NCI-H2196 (cell line): ENCODE results near the gene GPA33.

ENCODE experiments used
- DNase-seq: peaks from one replicate; lab custom pipeline; 2025; ENCODE audit not compliant: unreplicated experiment; lab: John Stamatoyannopoulos, UW

The GPA33 gene

DNA sequence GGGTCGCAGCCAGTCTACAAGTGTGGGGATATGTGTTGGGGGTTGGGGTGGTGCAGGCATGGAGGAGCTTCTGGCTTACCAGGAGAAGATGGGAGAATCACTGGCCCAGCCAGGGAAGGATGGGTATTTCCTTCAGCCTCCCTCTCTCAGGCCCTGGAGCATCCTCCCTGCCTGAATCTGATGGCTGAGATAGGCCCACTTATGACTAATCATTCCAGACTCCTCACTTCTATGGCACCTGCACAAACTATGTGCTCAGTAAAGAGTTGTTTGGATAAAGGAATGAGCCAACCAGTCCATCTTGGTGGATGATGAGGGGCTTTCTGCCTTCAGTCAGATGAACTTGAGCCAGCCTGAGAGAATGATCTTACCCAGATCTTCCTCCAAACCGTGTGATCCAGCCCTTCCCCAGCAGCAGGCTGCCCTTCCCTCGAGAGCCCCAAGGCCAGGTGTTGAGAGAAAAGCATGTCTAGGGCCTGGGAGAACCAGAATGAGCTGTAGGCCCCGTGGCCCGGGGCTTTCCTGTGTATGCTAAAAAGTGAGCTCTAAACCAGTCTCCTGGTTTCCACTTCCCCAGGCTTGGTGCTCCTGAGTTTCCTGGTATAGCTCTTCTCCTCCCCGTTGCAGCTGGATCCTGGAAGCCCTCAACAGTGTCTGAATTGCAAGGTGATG is 1.3 kb downstream of the GPA33 start:
- DNase-seq: no peak

- no peak for DNase-seq
Observed at GRCh38 chr1:167086768-167087167, 3.4 kb downstream of the GPA33 start.

DNA sequence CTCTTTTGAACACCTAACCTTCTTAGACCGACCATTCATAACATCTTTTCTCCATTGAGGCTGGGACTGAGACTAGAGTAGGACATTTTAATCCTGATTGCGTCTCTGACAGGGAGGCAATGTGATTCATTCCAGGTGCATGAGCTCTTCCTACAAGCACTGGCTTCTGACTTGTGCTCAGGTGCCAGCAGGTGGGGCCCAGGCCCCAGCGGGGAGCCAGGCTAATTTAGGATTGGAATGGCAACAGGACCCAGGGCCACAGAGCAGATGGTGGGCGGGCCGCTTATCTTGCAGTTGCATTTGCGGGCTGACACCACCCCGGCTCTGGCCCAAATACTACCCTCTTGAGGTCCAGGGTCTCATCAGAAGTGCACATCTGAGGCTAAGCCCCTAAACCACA is 4.1 kb downstream of the GPA33 start:
- DNase-seq: no peak

DNA sequence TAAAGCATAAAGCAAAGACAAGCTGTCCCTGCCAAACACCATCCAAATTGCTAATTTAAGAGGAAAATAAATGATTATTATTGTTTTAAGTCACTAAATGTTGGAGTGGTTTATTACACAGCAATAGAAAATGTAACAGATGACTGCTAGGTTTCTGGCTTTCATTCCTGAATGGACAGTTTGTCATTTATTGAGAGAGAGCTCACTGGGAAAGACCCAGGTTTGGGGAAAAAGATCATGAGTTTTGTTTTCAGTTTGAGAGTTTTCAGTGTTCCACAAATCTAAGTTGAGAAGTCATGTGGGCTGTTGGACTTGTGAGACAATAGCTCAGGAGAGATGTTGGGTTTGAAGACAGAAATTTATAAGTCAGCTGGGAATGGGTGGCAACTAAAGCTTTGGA is 5.4 kb downstream of the GPA33 start:
- DNase-seq: no peak

GRCh38 chr1:167083871-167084270 is 6.3 kb downstream of the GPA33 start:
- DNase-seq: no peak

GRCh38 chr1:167083066-167083665 is 7.0 kb downstream of the GPA33 start:
- no peak for DNase-seq

DNA sequence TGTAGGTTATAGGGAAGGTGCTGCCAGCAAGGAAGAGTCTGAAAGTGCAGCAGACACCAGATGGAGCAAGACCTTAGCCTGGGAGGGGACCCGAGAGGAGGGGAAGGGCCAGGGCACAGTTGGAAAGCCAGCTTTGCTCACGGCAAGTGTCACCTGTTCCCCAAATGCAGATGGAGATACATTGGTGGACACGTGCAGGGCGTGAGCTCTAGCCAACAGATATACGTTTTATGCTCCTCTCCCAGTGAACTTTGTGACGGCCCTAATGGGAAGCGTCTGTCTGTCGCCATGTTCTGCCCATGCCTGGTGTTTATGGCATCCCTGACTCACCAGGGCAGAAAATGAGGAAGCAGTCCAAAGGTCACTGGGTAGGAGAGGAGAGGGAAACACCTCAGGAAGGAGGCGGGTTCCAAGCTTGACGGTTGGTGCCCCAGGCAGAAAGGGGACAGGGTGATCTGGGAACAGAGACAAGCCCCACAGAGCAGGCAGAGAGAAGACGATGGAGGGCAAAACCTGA is 7.6 kb downstream of the GPA33 start:
- no peak for DNase-seq

- no peak for DNase-seq
Observed at GRCh38 chr1:167081594-167082156, 8.5 kb downstream of the GPA33 start.

- no peak for DNase-seq
Observed at GRCh38 chr1:167077868-167078210, 12.3 kb downstream of the GPA33 start.

GRCh38 chr1:167077128-167077867 is 12.9 kb downstream of the GPA33 start:
- DNase-seq: no peak

GRCh38 chr1:167076136-167076710 is 14.0 kb downstream of the GPA33 start:
- DNase-seq: no peak

DNA sequence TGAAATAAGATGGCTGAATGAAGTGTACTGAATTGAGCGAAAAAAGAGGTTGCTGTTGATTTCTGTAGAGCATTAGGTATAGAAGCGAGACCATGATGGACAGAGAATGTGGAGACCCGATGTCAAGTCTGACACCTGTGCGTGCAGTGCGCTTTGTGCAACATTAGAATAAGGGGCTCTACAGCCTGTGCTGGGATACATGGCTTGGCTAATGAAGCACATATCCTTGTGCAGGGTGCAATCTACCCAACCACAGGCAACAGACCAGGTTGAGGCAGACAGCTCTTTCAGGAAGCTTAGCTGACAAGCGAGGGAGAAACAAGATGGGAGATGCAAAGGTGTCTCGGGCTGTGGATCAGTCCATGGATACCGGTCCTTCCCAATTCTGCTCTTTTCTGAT is 18.9 kb downstream of the GPA33 start:
- DNase-seq: no peak

DNA sequence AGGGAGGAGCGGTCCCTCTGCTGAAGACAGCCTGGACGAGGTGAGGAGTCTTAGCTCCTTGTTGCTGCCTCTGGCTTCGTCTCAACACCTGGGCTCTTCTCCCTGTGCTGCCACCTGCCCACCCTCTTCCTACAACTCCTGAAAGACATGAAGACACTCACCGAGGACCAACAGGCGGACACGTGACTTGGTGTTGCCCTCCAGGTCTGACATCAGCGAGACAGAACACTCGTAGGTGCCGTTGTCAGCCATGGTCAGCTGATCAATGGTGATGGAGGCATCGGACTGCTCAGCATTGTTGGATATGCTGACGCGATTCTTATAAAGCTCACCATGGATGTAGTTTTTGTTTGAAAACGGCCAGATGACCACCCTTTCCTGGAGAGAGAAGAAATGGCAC is 21.4 kb downstream of the GPA33 start:
- DNase-seq: no peak

DNA sequence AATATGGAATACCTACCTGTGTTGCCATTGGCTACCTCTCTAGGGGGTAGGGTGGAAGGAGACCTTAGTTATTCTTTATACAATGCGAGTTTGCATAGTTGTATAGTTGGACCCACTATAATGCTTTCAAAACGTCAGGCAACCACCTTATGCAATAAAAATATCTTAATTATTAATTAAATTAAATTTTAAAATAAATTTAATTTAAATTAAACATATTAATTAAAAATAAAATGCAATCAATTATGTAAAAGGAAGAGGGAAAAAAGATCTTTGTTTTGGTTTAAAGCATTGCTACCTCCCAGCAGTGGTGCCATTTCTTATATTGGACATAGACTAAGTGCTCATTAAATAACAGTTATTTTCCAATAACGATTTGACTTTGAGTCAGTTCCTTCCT is 22.3 kb downstream of the GPA33 start:
- DNase-seq: no peak

DNA sequence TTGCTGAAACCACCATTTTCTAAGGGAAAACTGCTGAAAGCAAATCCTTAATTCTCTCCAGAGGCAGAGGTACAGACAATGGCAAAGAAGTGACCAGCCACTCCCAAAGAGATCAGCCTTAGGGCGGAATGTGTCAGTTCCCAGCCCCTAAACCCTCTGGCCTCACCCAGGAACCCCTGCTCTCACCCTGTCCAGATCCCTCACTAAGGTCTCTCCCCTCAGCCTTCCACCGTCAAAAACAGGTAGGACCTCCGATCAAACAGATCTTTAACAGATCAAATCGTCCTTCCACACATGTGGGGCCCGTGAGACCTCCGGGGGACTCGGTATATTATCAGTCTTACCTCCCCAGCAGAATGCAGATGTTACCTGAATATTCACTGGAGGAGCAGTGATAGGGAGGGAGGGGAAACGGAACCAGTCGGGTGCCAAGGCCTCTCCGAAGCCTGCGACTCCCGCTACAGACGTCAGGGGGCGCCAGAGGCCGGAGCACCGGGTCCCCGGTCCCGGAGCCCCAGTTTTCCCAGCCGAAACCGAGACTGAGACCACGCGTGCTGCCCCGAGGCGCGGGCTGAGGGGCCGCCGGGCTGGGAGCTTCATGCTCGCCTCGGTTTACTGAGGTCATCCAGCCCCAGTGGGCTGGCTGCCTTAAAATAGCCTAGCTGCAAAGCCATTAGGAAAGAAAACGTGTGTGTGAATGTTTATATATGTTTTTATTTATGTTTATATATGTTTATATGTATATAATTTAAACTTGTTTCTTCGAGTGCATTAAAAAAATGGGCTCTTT is 23.6 kb downstream of the GPA33 start:
- DNase-seq: peak; percentile 76

DNA sequence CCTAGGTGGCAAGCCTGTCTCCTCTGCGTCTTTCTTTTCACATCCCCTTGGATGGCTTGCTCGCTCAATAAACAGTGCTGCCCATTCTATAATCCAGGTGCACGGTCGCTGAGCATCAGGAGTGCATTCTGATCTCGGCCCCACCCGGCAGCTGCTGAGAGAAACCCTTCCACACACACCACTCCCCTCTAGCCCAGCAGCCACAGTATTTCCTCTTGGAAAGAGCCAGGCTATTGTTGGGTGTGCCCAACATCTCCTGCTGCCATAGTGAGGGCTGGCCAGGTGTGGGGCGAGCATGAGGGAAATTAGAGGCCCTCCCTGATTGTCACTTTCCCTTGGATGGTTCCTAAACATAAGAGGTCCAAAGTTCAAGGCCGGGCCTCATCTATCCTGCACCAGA is 24.7 kb downstream of the GPA33 start:
- DNase-seq: no peak

DNA sequence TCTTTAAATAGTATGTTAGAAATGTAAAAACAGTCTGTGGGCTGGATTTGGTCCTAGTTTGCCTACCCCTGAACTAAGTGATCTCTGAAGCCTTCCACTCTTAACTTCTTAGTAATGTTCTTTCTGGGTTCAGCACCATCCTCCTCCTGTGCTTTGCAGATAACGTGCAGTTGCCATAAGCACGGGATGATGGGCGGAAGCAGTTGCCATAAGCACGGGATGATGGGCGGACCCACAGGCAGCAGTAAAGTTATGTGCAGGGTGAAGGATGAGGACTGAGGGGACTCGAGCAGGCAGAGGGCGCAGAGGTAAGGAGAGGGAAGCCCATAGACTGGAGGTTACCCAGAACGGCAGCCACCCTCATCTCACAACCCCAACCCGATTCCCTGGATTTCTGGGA is 25.6 kb downstream of the GPA33 start:
- no peak for DNase-seq

DNA sequence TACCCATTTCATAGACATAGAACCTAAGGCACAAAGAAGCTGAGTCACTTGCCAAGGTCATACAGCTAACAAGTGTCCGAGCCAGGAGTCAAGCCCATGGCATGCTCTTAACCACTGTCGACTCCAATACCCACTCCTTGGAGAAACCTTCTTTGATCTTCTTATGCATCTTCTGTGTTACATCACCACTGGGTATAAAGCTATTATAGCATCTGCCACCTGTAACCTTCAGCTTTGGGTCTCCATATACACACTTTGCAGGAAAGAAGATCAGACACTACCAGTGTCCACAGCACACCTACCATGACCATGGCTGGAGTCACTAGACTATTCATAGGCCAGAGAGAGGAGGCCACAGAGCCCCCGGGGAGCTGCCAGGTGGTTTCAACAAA is 29.1 kb downstream of the GPA33 start:
- DNase-seq: no peak

- DNase-seq: no peak
Observed at GRCh38 chr1:167060141-167061072, 29.8 kb downstream of the GPA33 start.

DNA sequence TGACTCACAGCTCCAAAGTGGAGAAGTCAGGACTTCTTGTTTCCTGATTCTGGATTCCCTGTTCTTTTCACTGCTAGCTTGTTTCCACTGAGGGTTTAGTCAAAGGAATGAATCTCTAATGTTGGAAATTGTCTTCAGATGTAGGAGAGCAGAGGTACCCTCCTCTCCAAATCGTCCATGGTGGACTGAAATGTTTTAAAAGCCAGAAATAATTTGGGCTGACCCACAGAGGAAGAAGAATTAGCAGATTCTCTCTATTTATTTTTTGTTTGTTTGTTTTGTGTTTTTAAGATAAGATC is 30.4 kb downstream of the GPA33 start:
- no peak for DNase-seq
